HFFc6 (cell line): ENCODE measurements around the gene UGGT1. TPM values are rescaled to one million over a fixed set of nuclear protein-coding genes. Genes with fewer than 3 reads are reported as not detected.

Experiments
- DNase-seq: peaks from one replicate; pipeline ENCODE4 v3.0.0-alpha.2; 2018
- H3K27ac Mint-ChIP-seq: 2 replicates; pipeline ENCODE4 v1.8.0; 2020; ENCODE audit warnings: mild to moderate bottlenecking, mixed read lengths
- H3K27me3 Mint-ChIP-seq: 2 replicates; pipeline ENCODE4 v1.8.0; 2021; ENCODE audit warnings: mild to moderate bottlenecking, moderate library complexity, mixed read lengths; ENCODE audit not compliant: insufficient read depth
- H3K36me3 Mint-ChIP-seq: 2 replicates; pipeline ENCODE4 v1.8.0; 2021; ENCODE audit warnings: low read depth, mixed read lengths
- H3K4me1 Mint-ChIP-seq: 2 replicates; pipeline ENCODE4 v1.8.0; 2020; ENCODE audit warnings: low read depth, mixed read lengths
- H3K4me3 Mint-ChIP-seq: 2 replicates; pipeline ENCODE4 v1.8.0; 2020; ENCODE audit warnings: mild to moderate bottlenecking, moderate library complexity, mixed read lengths
- H3K9me3 Mint-ChIP-seq: 2 replicates; pipeline ENCODE4 v1.8.0; 2020; ENCODE audit warnings: mild to moderate bottlenecking, mixed read lengths
- total RNA-seq, 6 experiments: library from RNA; stranded (reverse); fragmentation: NEBNext Ultra II Directional; extraction: Animal tissue kit (Norgen Biotek cat#: 25700); gene quantifications; 2 replicates in 1 of 6; 3 replicates in 5 of 6; pipeline ENCODE4 v1.2.3, GENCODE V29; 2021
- TF ChIP-seq, protein P1 (sequence below): fragments of 200-600 bp; sonication (generic); IDR thresholded peaks from 2 replicates; pipeline ENCODE4 v1.5.0; 2021; ENCODE audit warnings: antibody characterized with exemption, mild to moderate bottlenecking

The UGGT1 gene
- total RNA-seq, 6 experiments from 2014 or later: 60.8 to 74.5 (median 71.8) TPM

- no peak overlapping the region for H3K27ac Mint-ChIP-seq
- TF ChIP-seq, protein P1, sequence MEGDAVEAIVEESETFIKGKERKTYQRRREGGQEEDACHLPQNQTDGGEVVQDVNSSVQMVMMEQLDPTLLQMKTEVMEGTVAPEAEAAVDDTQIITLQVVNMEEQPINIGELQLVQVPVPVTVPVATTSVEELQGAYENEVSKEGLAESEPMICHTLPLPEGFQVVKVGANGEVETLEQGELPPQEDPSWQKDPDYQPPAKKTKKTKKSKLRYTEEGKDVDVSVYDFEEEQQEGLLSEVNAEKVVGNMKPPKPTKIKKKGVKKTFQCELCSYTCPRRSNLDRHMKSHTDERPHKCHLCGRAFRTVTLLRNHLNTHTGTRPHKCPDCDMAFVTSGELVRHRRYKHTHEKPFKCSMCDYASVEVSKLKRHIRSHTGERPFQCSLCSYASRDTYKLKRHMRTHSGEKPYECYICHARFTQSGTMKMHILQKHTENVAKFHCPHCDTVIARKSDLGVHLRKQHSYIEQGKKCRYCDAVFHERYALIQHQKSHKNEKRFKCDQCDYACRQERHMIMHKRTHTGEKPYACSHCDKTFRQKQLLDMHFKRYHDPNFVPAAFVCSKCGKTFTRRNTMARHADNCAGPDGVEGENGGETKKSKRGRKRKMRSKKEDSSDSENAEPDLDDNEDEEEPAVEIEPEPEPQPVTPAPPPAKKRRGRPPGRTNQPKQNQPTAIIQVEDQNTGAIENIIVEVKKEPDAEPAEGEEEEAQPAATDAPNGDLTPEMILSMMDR: no peak
- no peak overlapping the region for H3K4me3 Mint-ChIP-seq
- no peaks in the 10 kb centered on the region for H3K9me3 Mint-ChIP-seq
- no peak for DNase-seq
- 0 out of 2 replicates have a peak, but pooled peaks cover 5% of the 10 kb centered on the region for H3K4me1 Mint-ChIP-seq
- no peaks in the 10 kb centered on the region for H3K36me3 Mint-ChIP-seq
- H3K27me3 Mint-ChIP-seq: peaks cover 2% of the 10 kb centered on the region
Observed at GRCh38 chr2:128069769-128070168, 21.2 kb upstream of the UGGT1 start.

GRCh38 chr2:128073278-128073677 is 17.7 kb upstream of the UGGT1 start:
- no peak overlapping the region for H3K4me3 Mint-ChIP-seq

GRCh38 chr2:128076461-128077106 is 14.4 kb upstream of the UGGT1 start:
- 0 out of 2 replicates have a peak, but pooled peaks cover 5% of the 10 kb centered on the region for H3K4me1 Mint-ChIP-seq
- peaks cover 13% of the 10 kb centered on the region for H3K27me3 Mint-ChIP-seq
- no peak overlapping the region for H3K4me3 Mint-ChIP-seq
- DNase-seq: no peak
- no peak overlapping the region for H3K27ac Mint-ChIP-seq
- TF ChIP-seq, protein P1: no peak
- H3K36me3 Mint-ChIP-seq: no peaks in the 10 kb centered on the region
- H3K9me3 Mint-ChIP-seq: no peaks in the 10 kb centered on the region

More at GRCh38 chr2:128073278-128073677, 17.7 kb upstream of the UGGT1 start:
- TF ChIP-seq, protein P1: no peak
- Mint-ChIP-seq H3K9me3 (no peaks in the 10 kb centered on the region), H3K27ac (no peak overlapping the region), H3K36me3 (no peaks in the 10 kb centered on the region), H3K27me3 (peaks cover 6% of the 10 kb centered on the region), H3K4me1 (0 out of 2 replicates have a peak, but pooled peaks cover 5% of the 10 kb centered on the region)
- no peak for DNase-seq

GRCh38 chr2:128084757-128085156 is 6.2 kb upstream of the UGGT1 start:
- H3K27me3 Mint-ChIP-seq: peaks cover 13% of the 10 kb centered on the region
- H3K36me3 Mint-ChIP-seq: no peaks in the 10 kb centered on the region; the same call in 1 of the 2 replicates
- H3K9me3 Mint-ChIP-seq: peaks cover 4% of the 10 kb centered on the region; the same call in 1 of the 2 replicates
- no peak overlapping the region for H3K27ac Mint-ChIP-seq
- TF ChIP-seq, protein P1: no peak
- H3K4me3 Mint-ChIP-seq: no peak overlapping the region
- DNase-seq: no peak
- peaks cover 6% of the 10 kb centered on the region for H3K4me1 Mint-ChIP-seq

GRCh38 chr2:128086244-128086643 is 4.8 kb upstream of the UGGT1 start:
- H3K36me3 Mint-ChIP-seq: no peaks in the 10 kb centered on the region; the same call in 1 of the 2 replicates
- TF ChIP-seq, protein P1: no peak; the same call in 1 of the 2 replicates

More at GRCh38 chr2:128086244-128086643, 4.8 kb upstream of the UGGT1 start:
- H3K27ac Mint-ChIP-seq: no peak overlapping the region
- peaks cover 9% of the 10 kb centered on the region for H3K27me3 Mint-ChIP-seq
- DNase-seq: no peak
- no peak overlapping the region for H3K4me3 Mint-ChIP-seq
- H3K9me3 Mint-ChIP-seq: peaks cover 4% of the 10 kb centered on the region; the same call in 1 of the 2 replicates
- H3K4me1 Mint-ChIP-seq: peaks cover 10% of the 10 kb centered on the region
